KG1 (cell line): ENCODE measurements around the gene TAS1R3.

Experiments used
- DNase-seq: peaks from one replicate; lab custom pipeline; 2025; lab: John Stamatoyannopoulos, UW

TAS1R3 gene

DNA sequence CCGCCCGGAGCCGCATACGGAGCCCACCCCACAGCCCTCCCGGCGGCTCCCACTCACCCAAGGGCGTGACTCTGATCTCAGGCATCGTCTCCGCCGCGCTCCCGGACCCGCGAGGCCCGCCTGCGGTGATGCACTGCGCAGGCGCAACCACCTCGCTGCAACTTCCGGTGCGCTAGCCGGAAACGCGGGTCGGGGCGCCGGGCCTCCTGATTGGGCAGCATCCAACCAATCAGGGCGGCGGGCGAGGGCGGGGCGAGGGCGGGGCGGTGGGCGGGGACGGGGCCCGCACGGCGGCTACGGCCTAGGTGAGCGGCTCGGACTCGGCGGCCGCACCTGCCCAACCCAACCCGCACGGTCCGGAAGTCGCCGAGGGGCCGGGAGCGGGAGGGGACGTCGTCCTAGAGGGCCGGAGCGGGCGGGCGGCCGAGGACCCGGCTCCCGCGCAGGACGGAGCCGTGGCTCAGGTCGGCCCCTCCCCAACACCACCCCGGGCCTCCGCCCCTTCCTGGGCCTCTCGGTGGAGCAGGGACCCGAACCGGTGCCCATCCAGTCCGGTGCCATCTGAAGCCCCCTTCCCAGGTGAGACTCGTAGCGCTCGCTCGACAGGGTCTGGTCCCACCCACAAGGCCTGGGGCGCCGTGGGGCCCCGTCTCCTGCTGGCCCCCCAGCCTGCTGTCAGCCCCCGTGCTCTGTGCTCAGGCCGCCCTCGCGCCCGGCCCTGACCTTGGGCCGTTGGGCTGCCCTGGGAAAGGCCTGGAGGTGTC lies 6.4 kb upstream of the TAS1R3 start, which contains the start of the genes CPTP and INTS11:
Gene CPTP (plus strand): TSS at position 279 of the 764 bp plus-strand sequence. CDS start 2,109 bp downstream, outside the sequence.
Gene INTS11 (minus strand): TSS at position 137 of the 764 bp plus-strand sequence. CDS start 52 bp downstream, at position 85.
- DNase-seq, result peak; percentile 79

DNA sequence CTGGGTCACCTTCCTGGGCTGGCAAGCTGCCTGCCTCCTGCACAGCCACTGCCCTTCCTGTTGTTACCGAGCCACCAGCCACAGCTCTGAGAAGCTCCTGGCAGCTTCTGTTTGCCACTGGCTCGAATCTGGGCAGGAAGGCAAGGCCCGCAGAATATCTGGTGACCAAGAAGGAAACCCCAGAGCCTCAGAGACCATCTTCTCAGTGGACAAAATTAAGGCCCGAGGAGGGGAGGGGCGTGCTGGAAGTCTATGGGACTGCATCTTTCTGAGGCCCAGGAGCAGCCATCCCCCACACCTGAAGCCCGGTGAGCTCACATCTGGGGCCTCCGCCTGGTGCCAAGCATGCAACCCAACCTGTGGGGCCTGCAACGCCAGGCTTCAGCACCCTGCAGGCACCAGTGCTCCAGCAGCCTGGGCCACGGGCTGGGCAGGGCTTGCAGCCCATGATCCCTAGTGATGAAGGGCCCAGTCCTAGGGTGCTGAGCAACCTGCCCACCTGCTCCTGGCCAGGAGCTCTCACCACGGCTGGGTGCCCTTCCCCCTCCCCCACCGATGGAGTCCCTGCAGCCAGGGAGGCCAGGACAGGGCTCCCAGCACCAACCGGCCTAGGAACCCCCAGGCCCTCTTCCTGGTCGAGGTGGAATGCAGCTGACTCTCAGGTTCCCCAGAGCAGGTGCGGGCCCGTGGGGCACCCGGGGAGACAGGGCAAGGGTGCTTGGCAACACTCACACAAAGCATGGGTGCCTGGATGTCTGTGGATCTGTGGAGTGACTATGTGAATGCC lies 5.6 kb upstream of the TAS1R3 start:
- DNase-seq, result no peak

DNA sequence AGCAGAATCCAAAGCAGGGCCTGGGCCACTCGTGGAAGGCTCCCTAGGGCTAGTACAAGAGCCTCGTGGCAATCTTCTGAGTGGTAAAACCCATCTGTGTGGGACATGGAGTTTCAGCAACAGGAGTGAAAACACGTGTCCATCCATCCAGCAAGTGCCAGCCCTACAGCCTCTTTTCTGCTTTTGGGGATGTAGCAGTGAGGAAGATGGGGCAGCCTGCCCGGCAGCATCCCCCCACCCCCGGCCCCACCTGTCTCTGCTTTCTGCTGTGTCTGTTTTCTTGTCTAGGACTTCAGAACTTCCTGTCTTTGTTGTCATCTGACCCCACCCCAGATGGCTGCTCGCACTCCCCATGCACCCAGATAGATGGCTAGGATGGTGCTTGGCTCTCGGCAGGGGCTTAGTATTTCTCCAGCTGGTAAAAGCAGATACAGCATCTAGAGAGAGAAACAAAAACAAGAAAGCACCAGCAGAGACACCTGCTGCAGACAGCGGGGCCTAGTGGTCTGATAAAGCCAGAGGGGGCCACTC lies 4.9 kb upstream of the TAS1R3 start:
- DNase-seq, result no peak

DNA sequence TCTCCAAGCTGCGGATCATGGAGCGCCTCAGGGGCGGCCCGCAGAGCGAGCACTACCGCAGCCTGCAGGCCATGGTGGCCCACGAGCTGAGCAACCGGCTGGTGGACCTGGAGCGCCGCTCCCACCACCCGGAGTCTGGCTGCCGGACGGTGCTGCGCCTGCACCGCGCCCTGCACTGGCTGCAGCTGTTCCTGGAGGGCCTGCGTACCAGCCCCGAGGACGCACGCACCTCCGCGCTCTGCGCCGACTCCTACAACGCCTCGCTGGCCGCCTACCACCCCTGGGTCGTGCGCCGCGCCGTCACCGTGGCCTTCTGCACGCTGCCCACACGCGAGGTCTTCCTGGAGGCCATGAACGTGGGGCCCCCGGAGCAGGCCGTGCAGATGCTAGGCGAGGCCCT lies 3.8 kb upstream of the TAS1R3 start:
- no peak for DNase-seq

DNA sequence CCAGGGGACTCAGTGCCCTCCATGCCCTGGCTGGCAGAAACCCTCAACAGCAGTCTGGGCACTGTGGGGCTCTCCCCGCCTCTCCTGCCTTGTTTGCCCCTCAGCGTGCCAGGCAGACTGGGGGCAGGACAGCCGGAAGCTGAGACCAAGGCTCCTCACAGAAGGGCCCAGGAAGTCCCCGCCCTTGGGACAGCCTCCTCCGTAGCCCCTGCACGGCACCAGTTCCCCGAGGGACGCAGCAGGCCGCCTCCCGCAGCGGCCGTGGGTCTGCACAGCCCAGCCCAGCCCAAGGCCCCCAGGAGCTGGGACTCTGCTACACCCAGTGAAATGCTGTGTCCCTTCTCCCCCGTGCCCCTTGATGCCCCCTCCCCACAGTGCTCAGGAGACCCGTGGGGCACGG lies 2.8 kb upstream of the TAS1R3 start:
- no peak for DNase-seq

DNA sequence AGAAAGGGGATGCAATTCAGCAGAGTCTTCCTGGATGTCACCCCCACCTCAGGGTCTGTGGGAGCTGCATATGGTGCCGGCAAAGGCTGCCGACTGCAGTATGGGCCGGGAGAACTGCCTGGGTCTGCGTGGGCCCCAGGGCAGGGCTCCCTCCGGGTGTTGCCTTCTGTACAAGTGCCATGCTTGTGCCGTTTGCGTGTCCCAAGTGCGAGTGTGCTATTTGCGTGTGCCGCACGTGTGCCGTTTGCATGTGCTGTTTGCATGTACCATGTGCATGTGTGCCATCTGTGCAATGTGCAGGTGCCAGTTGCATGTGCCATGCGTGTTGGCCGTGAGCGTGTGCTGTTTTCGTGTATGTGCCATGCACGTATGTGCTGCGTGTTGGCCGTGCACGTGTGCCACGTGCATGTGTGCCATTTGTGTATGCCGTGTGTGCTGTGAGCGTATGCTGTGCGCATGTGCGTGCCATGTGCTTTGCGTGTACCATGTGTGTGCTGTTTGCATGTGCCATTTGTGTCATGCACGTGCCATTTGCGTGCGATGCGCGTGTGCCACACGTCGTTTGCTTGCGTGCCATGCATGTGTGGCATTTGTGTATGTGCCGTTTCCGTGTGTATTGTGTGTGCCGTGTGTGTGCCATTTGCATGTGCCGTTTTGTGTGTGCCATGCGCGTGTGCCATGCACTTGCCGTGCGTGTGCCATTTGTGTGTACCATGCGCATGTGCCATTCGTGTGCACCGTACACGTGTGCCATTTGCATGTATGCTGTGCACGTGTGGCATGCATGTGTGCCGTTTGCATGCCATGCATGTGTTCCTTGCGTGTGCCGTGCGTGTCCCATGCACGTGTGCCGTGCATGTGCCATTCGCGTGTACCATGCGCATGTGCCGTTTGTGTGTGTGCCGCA lies 1.5 kb upstream of the TAS1R3 start:
- no peak for DNase-seq

DNA sequence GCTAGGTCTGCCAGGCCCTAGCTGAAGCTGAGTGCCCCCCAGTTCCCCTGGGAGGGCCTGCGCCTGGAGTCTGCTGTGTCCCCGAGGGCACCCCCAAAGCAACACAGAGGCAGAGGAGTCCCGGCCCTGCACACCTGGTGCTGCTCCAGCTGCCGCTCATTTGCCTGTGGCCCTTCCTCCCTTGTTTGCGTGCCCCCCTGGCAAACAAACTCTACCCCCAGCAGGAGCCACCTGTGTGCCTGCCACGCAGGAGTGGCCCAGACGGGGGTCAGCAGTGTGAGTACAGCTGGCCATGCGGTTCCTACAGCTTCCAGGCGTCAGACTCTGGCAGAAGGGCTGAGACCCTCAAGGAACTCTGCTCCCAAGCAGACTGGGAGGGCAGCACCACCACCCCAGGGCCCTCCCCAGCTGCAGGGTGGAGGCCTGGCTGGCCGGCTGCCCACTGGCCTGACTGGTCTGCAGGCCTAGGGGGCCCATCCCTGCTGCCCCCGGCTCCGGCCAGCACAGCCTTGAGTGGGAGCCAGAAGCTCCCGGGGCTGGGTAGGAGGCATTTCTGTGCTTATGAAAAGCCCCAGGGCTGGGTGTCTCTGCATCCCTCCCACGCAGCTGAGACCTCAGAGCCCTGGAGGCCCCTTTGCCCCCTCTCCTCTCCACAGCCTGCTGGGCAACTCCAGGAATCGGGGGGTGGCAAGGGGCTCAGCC lies 563 bp upstream of the TAS1R3 start:
- DNase-seq, result no peak

DNA sequence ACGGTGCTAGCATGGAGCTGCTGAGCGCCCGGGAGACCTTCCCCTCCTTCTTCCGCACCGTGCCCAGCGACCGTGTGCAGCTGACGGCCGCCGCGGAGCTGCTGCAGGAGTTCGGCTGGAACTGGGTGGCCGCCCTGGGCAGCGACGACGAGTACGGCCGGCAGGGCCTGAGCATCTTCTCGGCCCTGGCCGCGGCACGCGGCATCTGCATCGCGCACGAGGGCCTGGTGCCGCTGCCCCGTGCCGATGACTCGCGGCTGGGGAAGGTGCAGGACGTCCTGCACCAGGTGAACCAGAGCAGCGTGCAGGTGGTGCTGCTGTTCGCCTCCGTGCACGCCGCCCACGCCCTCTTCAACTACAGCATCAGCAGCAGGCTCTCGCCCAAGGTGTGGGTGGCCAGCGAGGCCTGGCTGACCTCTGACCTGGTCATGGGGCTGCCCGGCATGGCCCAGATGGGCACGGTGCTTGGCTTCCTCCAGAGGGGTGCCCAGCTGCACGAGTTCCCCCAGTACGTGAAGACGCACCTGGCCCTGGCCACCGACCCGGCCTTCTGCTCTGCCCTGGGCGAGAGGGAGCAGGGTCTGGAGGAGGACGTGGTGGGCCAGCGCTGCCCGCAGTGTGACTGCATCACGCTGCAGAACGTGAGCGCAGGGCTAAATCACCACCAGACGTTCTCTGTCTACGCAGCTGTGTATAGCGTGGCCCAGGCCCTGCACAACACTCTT lies 1.1 kb downstream of the TAS1R3 start:
- DNase-seq, result no peak

DNA sequence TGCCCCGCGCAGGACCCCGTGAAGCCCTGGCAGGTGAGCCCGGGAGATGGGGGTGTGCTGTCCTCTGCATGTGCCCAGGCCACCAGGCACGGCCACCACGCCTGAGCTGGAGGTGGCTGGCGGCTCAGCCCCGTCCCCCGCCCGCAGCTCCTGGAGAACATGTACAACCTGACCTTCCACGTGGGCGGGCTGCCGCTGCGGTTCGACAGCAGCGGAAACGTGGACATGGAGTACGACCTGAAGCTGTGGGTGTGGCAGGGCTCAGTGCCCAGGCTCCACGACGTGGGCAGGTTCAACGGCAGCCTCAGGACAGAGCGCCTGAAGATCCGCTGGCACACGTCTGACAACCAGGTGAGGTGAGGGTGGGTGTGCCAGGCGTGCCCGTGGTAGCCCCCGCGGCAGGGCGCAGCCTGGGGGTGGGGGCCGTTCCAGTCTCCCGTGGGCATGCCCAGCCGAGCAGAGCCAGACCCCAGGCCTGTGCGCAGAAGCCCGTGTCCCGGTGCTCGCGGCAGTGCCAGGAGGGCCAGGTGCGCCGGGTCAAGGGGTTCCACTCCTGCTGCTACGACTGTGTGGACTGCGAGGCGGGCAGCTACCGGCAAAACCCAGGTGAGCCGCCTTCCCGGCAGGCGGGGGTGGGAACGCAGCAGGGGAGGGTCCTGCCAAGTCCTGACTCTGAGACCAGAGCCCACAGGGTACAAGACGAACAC lies 1.8 kb downstream of the TAS1R3 start:
- no peak for DNase-seq

DNA sequence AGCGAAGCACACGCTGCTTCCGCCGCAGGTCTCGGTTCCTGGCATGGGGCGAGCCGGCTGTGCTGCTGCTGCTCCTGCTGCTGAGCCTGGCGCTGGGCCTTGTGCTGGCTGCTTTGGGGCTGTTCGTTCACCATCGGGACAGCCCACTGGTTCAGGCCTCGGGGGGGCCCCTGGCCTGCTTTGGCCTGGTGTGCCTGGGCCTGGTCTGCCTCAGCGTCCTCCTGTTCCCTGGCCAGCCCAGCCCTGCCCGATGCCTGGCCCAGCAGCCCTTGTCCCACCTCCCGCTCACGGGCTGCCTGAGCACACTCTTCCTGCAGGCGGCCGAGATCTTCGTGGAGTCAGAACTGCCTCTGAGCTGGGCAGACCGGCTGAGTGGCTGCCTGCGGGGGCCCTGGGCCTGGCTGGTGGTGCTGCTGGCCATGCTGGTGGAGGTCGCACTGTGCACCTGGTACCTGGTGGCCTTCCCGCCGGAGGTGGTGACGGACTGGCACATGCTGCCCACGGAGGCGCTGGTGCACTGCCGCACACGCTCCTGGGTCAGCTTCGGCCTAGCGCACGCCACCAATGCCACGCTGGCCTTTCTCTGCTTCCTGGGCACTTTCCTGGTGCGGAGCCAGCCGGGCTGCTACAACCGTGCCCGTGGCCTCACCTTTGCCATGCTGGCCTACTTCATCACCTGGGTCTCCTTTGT lies 2.6 kb downstream of the TAS1R3 start:
- no peak for DNase-seq

DNA sequence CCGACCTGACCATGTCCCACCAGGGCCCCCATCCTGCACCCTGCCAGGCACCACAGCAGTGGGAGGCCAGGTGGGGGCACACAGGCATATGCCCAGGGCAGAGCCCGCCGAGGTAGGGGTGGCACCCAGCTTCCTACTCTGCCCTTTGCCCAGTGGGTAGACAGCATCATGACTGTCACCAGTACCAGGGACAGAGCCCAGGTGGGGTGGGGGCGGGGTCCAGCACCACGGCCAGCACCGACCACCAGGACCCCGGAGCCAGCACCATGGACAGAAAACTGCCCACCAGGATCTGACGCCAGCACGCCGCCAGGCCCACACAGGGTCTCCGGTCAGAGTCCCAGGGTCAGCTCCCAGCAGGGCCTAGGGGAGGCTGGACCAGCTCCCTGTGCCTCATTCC lies 3.8 kb downstream of the TAS1R3 start:
- DNase-seq, result no peak

DNA sequence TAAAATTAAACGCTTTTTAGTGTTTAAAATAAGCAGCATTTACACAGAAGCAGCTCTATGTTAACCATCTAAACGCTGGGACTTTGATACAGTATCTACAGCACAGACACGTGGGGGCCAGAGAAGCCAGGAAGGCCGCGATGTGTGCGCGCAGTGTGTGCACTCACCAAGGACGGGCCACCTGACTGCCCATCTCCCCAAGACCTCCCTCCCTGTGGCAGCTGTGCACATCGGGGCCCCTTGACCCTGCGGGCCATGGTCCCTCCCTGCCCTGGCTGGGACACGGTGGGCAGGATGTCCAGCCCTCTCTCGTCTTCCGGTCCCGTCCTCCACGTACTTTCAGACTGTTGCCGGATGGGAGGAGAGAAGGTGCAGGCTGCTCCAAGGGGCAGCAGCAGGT lies 4.2 kb downstream of the TAS1R3 start:
- no peak for DNase-seq

DNA sequence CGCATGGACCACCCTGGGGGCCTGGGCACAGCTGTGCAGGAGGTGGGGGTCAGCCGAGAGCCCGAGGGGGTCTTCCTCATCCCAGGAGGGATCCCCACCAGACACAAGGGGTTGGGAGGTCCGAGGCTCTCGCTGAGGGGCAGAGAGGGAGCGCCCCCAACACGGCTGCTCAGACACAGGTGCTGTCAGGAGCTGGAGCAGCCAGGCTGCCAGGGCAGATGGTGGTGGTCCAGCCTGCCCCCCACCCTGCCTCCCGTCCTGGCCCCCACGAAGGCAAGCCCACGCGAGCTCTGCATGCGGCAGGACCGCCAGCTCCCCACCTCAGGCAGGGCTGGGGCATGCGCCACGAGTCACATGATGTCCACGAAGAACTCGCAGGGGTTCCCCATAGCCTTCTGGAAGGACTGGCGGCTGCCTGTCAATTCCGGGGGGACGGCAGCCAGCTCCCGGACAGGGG lies 4.7 kb downstream of the TAS1R3 start:
- no peak for DNase-seq

DNA sequence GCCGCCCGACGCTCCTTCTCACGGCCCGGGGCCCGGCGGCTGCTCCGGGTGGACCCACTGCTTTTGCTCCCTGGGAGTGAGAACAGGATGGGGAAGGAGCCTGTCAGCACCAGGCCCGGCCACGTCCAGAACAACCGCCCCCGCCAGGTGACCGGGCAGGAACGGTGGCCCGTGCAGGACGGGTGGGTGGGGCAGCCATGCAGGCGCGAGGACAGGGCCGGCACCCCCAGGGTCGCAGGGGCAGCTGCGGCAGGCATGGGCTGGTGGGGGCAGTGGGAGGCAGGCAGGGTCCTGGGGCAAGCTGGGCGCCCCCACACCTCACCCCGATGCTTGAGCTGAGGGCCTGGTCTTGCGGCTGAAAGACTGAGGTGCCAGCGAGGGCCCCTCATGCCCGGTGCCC lies 5.4 kb downstream of the TAS1R3 start:
- DNase-seq, result no peak

DNA sequence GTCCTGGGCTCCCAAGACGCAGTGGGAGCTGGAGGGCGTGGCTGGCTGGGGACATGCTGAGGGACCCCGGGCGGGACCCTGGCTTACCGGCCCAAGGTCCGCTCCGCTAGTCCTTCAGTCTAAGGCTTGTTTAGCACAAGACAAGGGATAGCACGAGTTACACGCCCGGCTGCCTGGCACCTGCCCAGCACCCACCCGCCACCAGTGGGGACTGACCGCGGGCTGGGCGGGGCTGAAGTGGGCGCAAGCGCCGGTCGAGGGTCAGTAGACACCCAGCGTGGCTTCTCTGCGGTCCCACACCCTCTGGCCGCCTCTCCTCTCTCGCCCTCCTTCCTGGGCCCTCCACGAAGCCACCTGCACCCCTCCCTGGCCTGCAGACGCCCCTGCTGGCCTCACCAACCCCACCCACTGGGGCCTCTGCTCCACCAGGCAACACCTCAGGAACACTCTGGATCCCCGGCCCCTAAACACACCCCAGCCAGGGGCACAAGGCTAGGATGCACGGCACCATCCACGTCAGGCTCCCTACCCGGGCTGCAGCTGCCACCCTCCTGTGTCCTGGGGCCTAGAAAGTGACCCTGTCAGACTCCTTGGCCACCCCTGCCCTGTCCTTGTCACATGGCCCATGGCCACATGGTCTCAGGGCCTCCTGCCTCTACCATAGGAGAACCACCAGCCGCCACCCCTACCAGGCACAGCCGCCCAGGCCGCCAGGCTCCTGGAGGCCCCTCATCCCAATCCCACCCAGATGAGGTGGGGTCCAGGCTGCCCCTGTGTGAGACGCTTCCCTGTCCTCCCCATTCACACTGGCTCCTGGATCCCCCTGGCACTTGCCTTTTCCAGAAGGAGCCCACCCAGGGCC lies 6.1 kb downstream of the TAS1R3 start:
- DNase-seq, result no peak

DNA sequence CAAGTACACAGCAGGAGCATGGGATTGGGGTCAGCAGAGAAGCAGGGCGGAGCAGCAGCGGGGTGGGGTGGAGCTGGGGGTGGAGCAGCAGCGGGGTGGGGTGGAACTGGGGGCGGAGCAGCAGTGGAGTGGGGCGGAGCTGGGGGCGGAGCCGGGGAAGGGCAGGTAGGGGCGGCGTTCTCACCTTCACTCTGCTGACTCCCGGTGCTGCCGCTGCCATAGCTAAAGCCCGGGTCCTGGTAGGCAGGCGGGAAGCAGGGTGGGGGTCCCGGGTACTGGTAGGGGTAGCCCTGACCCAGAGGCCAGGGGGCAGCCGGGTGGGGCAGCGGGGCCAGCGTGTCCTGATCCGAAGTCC lies 6.7 kb downstream of the TAS1R3 start:
- DNase-seq, result no peak

DNA sequence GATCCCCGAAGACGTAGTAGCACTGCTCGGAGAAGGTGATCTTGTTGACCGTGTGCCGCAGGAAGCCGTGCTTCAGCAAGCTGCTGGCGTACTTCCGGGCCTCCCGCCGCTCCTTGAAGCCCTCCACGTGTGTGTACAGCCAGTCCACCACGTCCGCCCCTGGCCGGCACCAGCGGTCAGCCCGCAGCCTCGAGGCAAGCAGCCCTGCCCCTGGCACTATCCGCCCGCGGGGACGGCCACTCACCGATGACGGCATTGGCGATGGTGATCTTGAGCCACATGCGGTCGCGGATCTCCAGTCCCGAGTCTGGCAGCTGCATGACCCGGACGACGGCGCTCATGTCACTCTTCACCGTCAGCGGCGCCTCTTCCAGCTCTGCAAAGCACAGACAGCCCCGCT lies 7.2 kb downstream of the TAS1R3 start:
- no peak for DNase-seq

DNA sequence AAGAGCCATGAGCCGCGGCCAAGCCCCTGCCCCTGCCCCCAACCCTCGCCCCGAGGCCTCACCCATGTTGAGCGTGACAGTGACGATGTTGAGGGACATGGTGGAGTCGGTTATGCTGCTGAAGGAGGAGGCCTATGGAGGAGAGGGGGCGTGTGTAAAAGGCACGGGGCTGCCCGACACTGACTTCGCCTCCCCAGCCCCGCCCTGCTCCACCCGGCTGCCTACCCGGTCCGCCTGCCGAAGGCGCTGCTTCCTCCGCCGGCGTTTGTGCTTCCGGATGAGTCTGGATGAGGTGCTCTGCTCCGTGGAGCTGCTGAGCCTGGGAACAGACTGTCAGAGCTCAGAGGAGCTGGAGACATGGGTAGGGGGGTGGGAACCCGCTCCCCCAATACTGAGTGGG lies 9.1 kb downstream of the TAS1R3 start:
- DNase-seq, result no peak
